Measurements from ENCODE around the gene PHAX.

DNA sequence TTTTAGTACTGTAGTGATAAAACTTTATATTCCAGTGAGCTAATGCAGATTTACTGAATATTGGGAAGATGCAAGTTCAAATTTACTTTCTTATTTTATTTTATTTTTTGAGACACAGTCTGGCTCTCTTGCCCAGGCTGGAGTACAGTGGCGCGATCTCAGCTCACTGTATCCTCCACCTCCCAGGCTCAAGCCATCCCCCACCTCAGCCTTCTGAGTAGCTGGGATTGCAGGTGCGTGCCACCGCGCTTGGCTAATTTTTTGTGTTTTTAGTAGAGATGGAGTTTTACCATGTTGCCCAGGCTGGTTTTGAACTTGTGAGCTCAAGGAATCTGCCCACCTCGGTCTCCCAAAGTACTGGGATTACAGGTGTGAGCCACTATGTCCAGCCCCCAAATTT lies 9.9 kb downstream of the PHAX start:
- TF ChIP-seq, protein P1, sequence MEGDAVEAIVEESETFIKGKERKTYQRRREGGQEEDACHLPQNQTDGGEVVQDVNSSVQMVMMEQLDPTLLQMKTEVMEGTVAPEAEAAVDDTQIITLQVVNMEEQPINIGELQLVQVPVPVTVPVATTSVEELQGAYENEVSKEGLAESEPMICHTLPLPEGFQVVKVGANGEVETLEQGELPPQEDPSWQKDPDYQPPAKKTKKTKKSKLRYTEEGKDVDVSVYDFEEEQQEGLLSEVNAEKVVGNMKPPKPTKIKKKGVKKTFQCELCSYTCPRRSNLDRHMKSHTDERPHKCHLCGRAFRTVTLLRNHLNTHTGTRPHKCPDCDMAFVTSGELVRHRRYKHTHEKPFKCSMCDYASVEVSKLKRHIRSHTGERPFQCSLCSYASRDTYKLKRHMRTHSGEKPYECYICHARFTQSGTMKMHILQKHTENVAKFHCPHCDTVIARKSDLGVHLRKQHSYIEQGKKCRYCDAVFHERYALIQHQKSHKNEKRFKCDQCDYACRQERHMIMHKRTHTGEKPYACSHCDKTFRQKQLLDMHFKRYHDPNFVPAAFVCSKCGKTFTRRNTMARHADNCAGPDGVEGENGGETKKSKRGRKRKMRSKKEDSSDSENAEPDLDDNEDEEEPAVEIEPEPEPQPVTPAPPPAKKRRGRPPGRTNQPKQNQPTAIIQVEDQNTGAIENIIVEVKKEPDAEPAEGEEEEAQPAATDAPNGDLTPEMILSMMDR (IDR thresholded peaks at IDR 0.05): no peak
- TF ChIP-seq POLR2A (IDR thresholded peaks at IDR 0.05) (no peak), EP300 (IDR thresholded peaks at IDR 0.05) (no peak), POLR2AphosphoS5 (IDR thresholded peaks at IDR 0.05) (no peak)

Measured in suprapubic skin (tissue), 4 donors.